NCI-H2107 (cell line): ENCODE data around the gene ACADS.

Source experiments
- DNase-seq: peaks from one replicate; lab custom pipeline; 2025; lab: John Stamatoyannopoulos, UW

Gene ACADS

GRCh38 chr12:120757226-120757742, 31.7 kb downstream of the ACADS start:
- DNase-seq = no peak

- no peak for DNase-seq
These were observed 32.3 kb downstream of the ACADS start for GRCh38 chr12:120757949-120758348.

- no peak for DNase-seq
These were observed 33.4 kb downstream of the ACADS start for GRCh38 chr12:120758798-120759590.

- peak; percentile 93 for DNase-seq
These were observed 34.1 kb downstream of the ACADS start for GRCh38 chr12:120759591-120760348.

GRCh38 chr12:120760349-120761254, 35.0 kb downstream of the ACADS start:
- peak; percentile 60 for DNase-seq

- DNase-seq = peak; percentile 72
These were observed 35.9 kb downstream of the ACADS start for GRCh38 chr12:120761519-120761934.

- DNase-seq = no peak
These were observed 36.5 kb downstream of the ACADS start for GRCh38 chr12:120762086-120762485.

- no peak for DNase-seq
These were observed 37.6 kb downstream of the ACADS start for GRCh38 chr12:120763250-120763649.

GRCh38 chr12:120764816-120765215, 39.2 kb downstream of the ACADS start:
- no peak for DNase-seq

GRCh38 chr12:120766566-120766965, 40.9 kb downstream of the ACADS start:
- DNase-seq = no peak

GRCh38 chr12:120767071-120768024, 41.7 kb downstream of the ACADS start:
- DNase-seq = no peak

- DNase-seq = no peak
These were observed 45.5 kb downstream of the ACADS start for GRCh38 chr12:120771097-120771496.

GRCh38 chr12:120774169-120774916, 48.7 kb downstream of the ACADS start:
- DNase-seq = no peak

GRCh38 chr12:120775862-120776552, 50.4 kb downstream of the ACADS start:
- DNase-seq = no peak

- no peak for DNase-seq
These were observed 57.6 kb downstream of the ACADS start for GRCh38 chr12:120783197-120783596.

GRCh38 chr12:120784804-120785203, 59.2 kb downstream of the ACADS start:
- DNase-seq = no peak

- DNase-seq = no peak
These were observed 62.3 kb downstream of the ACADS start for GRCh38 chr12:120787889-120788288.
